Adipocyte (in vitro differentiated cells): ENCODE data around the gene BRAT1.
"Not testable (repeated sequence)": the region's sequence is repeated elsewhere in the genome, so short reads cannot be mapped to it uniquely, and the experiment has no call there.

Experiments used
- DNase-seq: peaks from one replicate; pipeline ENCODE4 v3.0.0-alpha.2; 2015; ENCODE audit warnings: low read depth
- H3K27me3 ChIP-seq: replicated peaks from 2 replicates; pipeline ENCODE4 v1.7.0; 2013; ENCODE audit warnings: mild to moderate bottlenecking, low read length, moderate library complexity; ENCODE audit not compliant: control insufficient read depth, insufficient read depth
- H3K36me3 ChIP-seq: 2 replicates; pipeline ENCODE4 v1.7.0; 2013; ENCODE audit warnings: low read length, mild to moderate bottlenecking, moderate library complexity; ENCODE audit not compliant: control insufficient read depth, insufficient read depth, severe bottlenecking
- H3K4me1 ChIP-seq: 2 replicates; pipeline ENCODE4 v1.7.0; 2013; ENCODE audit warnings: mild to moderate bottlenecking, low read length, moderate library complexity; ENCODE audit not compliant: control insufficient read depth, insufficient read depth
- H3K4me3 ChIP-seq: 2 replicates; pipeline ENCODE4 v1.7.0; 2013; ENCODE audit warnings: mild to moderate bottlenecking, low read length, moderate library complexity
- H3K9ac ChIP-seq: 2 replicates; pipeline ENCODE4 v1.7.0; 2013; ENCODE audit warnings: mild to moderate bottlenecking, low read length, moderate library complexity
- H3K9me3 ChIP-seq: 2 replicates; pipeline ENCODE4 v1.7.0; 2013; ENCODE audit warnings: mild to moderate bottlenecking, low read length, moderate library complexity; ENCODE audit not compliant: control insufficient read depth

The BRAT1 gene

DNA sequence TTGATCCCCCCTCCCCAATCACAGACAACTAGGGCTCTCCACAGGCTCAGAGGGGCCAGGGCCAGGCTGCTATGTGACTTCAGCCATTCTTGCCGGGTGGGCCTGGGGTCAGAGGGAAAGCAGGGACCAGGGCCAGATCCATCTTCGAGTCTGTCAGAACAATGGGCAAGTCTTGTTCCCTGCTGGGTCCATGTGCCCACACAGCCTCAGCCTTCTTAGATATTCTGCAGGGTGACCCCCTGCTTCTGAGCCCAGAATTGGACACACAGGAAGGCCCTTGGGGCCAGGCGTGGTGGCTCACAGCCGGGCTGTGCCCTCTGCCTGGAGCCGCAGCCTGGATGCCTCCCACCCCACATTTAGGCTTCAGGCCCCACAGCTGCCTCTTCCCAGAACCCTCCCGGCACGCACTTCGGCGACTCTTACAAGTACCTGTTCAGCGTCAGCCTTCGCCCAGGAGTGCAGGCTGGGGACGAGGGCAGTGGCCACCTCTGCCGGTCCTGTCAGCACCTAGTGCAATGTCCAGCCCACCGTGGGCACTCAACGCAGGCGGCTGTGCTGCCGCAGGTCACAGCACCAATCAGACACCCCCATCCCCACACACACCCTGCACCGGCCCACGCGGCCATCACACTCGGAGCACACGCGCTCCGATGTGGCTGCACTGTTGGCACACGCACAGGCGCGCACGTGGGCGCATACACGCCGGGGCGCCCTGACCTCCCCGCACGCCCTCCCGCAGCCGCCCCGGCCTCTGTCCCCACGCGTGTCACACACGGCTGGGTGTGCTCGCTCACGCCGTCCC, 24.1 kb downstream of the BRAT1 start:
- not testable (repeated sequence) for H3K9me3 ChIP-seq, H3K36me3 ChIP-seq, DNase-seq, H3K27me3 ChIP-seq, H3K4me3 ChIP-seq
- H3K4me1 ChIP-seq: peaks cover 40% of the 10 kb centered on the region
- peak overlapping the region; percentile 46 for H3K9ac ChIP-seq

DNA sequence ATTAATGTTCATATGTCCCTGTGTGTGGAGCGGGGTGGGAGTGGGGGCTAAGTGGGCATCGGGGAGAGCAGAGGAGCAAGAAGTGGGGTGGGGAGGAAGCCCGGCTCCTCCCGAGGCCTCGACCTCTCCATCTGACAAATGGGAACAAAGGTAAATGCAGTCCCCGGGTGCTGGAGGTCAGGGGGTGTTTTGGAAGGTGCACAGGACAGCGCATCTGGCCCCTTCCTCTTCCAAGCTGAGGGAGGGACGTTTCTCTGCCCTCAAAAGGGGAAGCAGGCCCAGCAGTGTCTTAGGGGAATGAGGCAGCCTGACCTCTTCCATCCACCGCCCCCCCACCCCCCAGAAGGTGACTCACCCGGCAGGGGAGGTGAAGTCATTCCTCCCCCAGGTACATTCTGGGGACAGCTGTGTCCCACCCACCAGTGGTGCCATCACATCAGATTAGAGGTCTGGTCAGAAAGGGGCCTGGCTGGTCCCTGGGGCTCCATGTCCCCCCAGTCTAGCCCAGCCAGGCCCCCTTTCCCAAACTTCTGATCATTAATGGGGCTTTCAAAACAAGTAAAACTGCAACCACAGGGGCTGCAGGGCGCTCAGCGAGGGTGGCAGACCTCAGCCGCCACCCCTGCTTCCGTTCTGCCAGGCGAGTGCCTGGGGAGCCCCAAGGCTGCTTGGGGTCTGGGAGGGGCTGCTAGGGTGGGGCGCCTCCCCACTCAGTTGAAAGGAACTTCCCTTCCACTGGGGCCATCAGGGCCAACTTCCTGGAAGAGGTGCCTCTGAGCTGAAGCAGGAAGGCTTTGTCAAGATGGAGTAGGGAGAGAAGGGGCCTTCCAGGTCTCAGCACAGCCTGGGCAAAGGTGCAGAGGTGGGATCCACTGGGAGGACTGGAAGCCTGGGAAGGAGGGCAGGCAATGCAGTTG, 25.0 kb downstream of the BRAT1 start:
- Histone ChIP-seq H3K4me3 (no peak overlapping the region), H3K36me3 (peaks cover 4% of the 10 kb centered on the region), H3K9me3 (no peaks in the 10 kb centered on the region), H3K4me1 (peaks cover 40% of the 10 kb centered on the region), H3K9ac (peak overlapping the region; percentile 51), H3K27me3 (no peaks in the 10 kb centered on the region)
- DNase-seq: no peak

DNA sequence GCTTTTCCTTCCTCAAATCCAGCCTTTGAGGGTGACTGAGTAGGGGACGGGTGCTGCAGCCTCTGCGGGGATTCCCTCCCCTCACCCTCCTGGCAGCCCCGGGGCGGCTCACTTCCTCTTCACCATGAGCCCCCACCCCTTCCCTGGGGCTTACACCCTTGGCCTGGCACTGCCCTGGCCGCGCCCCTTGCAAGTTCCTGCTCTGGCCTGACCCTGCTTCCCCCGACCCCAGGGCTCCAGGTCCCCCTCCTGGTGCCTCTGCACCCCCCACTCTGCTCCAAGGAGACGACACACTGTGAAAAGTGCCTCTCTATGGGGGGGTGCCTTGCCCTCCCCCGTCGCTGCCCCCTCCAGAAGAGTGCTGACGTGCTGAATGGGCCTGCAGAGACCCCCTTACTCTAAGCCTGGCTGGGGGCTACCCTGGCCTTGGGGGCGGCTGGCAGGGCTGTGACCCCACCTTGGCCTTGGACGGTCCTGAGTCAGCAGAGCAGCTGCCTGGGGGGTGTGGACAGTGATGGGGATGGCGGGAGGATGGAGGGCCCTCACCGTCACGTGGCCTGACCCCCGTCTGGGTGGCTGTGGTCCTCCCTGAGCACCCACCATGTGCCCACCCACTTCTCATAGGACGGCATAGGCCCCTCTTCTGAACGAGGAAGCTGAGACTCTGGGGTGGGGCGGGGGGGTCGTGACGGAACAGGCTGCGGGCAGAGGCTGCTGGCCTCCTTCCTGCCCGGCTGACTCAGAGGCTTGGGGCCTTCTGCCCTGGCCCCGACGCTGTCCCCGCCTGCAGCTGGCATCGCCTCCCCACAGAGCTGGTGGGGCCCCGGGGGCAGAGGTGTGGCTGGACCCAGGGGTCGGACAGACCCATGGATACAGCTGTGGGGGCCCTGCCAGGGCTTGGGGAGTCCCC, 25.9 kb downstream of the BRAT1 start:
- H3K9ac ChIP-seq: peak overlapping the region; percentile 56
- H3K4me1 ChIP-seq: peaks cover 41% of the 10 kb centered on the region
- H3K36me3 ChIP-seq: peaks cover 4% of the 10 kb centered on the region
- no peaks in the 10 kb centered on the region for H3K27me3 ChIP-seq
- H3K4me3 ChIP-seq: no peak overlapping the region
- DNase-seq: peak; percentile 77
- H3K9me3 ChIP-seq: no peaks in the 10 kb centered on the region

DNA sequence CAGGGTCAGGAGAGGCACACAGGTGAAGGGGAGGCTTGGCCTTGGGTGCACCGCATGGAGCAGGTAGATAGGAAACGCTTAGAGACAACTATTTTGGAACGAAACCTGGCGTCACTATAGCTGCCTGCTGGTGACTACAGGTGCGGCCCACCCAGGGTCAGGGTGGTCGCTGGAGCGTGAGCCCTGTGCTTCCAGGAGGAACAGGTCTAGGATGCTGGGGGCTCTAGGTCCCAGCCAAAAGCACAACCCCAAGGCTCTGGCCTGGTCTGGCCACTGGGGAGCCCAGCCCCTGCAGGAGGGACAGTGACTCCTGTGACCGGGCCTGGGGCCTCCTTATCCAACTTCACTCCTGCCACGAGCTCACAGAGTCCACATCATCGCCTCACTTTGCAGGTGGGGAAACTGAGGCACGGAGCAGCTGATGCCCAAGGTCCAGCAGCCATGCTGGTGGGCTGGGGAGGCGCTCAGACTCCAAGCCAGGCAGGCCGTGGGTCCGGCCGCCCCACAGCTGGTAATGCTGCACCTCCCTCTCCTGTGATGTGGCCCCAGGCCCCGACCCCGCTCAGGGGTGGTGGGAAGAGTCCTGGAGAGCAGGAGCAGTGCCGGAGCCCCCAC, 26.7 kb downstream of the BRAT1 start:
- Histone ChIP-seq H3K27me3 (no peaks in the 10 kb centered on the region), H3K4me3 (no peak overlapping the region), H3K9ac (peak overlapping the region; percentile 56), H3K36me3 (peaks cover 4% of the 10 kb centered on the region), H3K9me3 (no peaks in the 10 kb centered on the region), H3K4me1 (peaks cover 50% of the 10 kb centered on the region)
- no peak for DNase-seq

DNA sequence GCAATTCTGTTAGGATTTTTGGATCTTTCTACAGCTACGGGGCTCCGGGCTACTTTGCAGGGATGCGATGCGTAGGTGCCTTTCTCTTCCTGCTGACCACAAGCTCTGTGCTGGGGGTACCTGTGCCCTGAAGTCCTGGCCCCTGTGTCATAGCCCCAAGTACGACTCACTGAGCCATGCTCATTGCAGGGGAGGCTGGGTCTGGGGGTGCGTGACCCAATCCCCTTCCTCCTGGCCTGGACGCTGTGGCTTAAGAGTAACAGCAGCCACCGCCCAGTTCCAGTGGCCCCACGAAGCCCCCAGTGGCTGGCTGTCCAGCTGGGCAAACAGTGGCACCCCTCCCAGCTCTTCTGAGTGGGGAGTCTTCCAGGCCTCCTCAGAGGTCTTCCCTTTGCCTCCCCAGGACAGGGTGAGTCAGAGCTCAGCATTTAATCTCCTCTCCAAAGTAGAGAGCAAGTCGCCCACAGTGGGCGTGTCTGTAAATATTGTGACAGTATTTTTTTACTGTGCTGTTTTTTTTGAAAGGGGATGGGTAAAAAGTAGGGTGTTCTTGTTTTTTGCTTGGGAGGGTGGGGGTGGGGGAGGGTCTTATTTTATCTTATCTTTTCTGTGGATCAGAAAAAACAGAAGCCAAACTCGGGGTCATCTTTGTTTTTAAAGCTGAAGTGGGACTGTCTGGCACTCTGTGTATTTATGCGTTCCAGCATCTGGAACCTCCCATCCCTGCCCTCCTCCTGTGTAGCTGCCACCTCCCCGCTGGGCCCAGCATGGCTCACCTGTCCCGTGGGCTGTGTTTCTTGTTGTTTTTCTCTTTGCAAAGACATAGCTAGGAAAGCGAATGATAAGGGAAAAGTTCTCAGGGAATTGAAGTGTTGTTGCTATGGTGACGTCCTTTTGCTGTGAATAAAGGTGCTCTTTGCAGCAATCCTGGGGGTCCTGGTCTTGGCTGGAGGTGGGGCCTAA, 27.5 kb downstream of the BRAT1 start:
- Histone ChIP-seq H3K4me3 (no peak overlapping the region), H3K9ac (peak overlapping the region; percentile 56), H3K9me3 (no peaks in the 10 kb centered on the region), H3K4me1 (peaks cover 58% of the 10 kb centered on the region), H3K27me3 (no peaks in the 10 kb centered on the region), H3K36me3 (peaks cover 4% of the 10 kb centered on the region)
- DNase-seq: peak; percentile 81

DNA sequence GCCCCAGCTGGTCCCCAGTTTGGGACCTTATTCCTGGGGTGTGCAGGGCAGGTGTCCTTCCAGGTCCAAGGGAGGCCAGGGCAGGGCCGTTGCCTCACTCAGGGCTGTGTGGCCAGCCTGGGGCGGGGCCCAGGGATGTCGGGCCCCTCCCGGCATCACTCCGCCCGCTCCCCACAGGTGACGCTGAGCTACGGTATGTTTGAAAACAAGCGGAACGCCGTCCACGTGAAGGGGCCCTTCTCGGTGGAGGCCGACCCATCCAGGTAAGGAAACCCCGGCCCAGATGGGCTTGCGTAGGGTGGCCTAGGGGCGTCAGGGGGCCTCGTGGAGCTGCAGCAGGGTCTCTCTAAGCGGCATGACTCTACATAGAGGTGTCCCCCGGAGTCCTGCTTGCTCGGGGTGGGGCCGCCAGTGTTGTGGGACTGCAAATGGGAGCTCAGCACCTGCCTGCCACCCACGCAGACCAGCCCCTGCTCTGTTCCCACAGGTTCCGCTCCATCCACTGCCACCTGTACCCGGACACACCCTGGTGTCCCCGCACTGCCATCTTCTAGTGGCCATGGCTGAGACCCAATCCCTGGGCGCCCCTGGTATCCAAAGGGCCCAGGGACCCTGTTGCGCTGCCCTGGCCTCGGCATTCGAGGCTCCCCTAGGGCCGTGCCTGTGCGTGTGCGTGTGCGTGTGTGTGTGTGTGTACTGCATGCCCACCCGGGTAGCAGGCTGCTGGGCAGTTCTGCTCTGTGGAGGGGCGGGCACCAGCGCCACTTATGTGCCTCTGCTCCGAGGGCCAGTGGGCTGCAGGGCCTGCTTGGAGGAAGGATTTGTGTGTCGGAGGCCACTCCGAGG, 28.4 kb downstream of the BRAT1 start:
- H3K4me3 ChIP-seq: no peak overlapping the region
- H3K9ac ChIP-seq: no peak overlapping the region
- peaks cover 4% of the 10 kb centered on the region for H3K36me3 ChIP-seq
- DNase-seq: no peak
- no peaks in the 10 kb centered on the region for H3K9me3 ChIP-seq
- no peaks in the 10 kb centered on the region for H3K27me3 ChIP-seq
- H3K4me1 ChIP-seq: peaks cover 65% of the 10 kb centered on the region

DNA sequence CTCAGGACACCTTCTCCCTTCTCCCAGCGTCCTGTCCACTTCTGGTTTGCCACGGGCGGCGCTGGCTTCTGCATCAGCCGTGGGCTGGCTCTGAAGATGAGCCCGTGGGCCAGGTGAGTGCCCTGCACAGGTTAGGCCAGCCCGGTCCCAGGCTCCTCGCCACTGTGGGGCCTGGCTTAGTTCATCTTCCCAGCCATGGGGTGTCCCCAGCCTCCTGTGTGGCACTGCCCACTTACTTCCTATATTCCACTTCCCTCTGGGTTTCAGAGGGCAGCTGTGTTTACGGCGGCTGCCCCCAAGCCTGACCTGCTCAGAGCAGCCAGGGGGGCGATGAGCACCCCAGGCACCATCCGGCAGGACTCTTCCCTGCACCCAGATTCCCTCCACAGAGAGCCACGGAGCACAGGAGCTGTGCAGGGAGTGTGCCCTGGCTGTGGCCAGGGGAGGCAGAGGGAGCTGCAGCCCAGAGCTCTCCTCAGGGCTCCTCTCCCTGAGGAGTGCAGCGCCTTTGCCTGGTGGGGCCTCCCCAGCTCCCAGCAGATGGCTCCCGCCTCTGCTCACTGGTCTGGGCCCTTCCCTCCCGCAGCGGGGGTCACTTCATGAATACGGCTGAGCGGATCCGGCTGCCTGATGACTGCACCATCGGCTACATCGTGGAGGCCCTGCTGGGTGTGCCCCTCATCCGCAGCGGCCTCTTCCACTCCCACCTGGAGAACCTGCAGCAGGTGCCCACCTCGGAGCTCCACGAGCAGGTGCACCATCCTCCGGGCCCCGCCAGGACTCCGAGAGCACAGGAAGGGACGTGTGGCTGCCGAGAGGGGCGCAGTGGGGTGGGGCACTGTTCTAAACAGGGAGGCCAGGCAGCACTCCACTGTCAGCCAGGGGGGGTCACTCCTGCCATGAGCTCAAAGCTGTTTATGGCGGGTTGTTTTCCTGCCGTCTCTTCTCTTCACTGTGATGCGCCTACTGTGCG, 29.4 kb downstream of the BRAT1 start:
- Histone ChIP-seq H3K4me1 (peaks cover 68% of the 10 kb centered on the region), H3K9me3 (no peaks in the 10 kb centered on the region), H3K27me3 (no peaks in the 10 kb centered on the region), H3K36me3 (peaks cover 4% of the 10 kb centered on the region), H3K4me3 (no peak overlapping the region), H3K9ac (no peak overlapping the region)
- DNase-seq: no peak

DNA sequence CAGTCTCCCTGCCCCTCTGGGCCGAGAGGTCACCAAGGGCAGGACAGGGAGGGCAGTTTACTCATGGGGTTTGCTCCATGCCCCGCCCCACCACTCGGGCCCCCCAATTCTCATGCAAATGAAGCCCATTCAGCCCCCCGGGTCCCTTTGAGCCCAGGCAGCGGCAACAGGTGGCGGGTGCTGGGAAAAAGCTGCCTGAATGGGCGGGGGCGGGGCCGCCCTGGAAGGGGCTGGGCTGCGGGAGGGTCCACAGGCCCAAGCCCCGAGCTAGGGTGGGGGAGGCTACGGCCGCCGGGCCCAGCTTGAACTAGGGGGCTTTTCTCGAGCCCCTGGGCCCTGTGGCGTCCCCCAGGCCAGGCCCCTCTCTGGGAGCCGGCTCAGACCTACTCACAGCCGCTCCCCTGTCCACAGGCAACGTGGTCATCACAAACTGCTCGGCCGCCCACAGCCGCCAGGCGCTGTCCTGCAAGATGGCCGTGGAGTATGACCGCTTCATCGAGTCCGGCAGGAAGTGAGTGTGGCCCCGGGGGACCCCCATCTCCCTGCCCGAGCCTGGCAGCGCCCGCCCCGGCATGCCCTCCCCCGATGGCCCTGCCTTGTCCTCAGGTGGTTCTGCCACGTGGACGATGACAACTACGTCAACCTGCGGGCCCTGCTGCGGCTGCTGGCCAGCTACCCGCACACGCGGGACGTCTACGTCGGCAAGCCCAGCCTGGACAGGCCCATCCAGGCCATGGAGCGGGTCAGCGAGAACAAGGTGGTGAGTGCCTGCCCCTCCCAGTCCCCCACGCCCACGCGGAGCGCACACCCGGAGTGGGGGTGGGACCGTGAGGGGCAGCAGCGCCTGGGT, 30.3 kb downstream of the BRAT1 start:
- Histone ChIP-seq H3K27me3 (no peaks in the 10 kb centered on the region), H3K9me3 (no peaks in the 10 kb centered on the region), H3K9ac (no peak overlapping the region), H3K4me1 (peaks cover 65% of the 10 kb centered on the region), H3K36me3 (peaks cover 4% of the 10 kb centered on the region), H3K4me3 (no peak overlapping the region)
- no peak for DNase-seq
